GM20431 (cell line): ENCODE results near the gene TSPAN13.

Source experiments
- in situ Hi-C: fragments of 300-500 bp; cut with MseI, MboI; formaldehyde crosslinking; loops from one replicate; pipeline ENCODE4 v1.15.0; 2020; ENCODE audit warnings: low sequenced_read_pairs; ENCODE audit not compliant: unreplicated experiment

The TSPAN13 gene

GRCh38 chr7:16804674-16805439 is 51.3 kb downstream of the TSPAN13 start, which contains the start of gene AGR2:
AGR2 (minus strand) TSS chr7:16804999; CDS start chr7:16801796, 3,203 bp downstream.
- in situ Hi-C loops: no loop called here

- in situ Hi-C loops: no loop called here
Measured at GRCh38 chr7:16805441-16805840, 51.9 kb downstream of the TSPAN13 start.

- in situ Hi-C loops: no loop called here
Measured at GRCh38 chr7:16810112-16810511, 56.6 kb downstream of the TSPAN13 start.

GRCh38 chr7:16810573-16810972 is 57.0 kb downstream of the TSPAN13 start:
- in situ Hi-C loops: no loop called here

GRCh38 chr7:16811551-16811950 is 58.0 kb downstream of the TSPAN13 start:
- in situ Hi-C loops: no loop called here

- in situ Hi-C loops: no loop called here
Measured at GRCh38 chr7:16812542-16813231, 59.1 kb downstream of the TSPAN13 start.

GRCh38 chr7:16813232-16813616 is 59.7 kb downstream of the TSPAN13 start:
- in situ Hi-C loops: no loop called here

- in situ Hi-C loops: no loop called here
Measured at GRCh38 chr7:16815001-16815400, 61.4 kb downstream of the TSPAN13 start.

- in situ Hi-C loops: no loop called here
Measured at GRCh38 chr7:16816824-16817223, 63.3 kb downstream of the TSPAN13 start.

- in situ Hi-C loops: no loop called here
Measured at GRCh38 chr7:16817536-16817935, 64.0 kb downstream of the TSPAN13 start.

- in situ Hi-C loops: no loop called here
Measured at GRCh38 chr7:16818732-16819131, 65.2 kb downstream of the TSPAN13 start.

GRCh38 chr7:16822029-16822428 is 68.5 kb downstream of the TSPAN13 start:
- in situ Hi-C loops: no loop called here

GRCh38 chr7:16826060-16826459 is 72.5 kb downstream of the TSPAN13 start:
- in situ Hi-C loops: no loop called here

GRCh38 chr7:16833373-16833772 is 79.8 kb downstream of the TSPAN13 start:
- in situ Hi-C loops: no loop called here
